ENCODE results near the gene MAG. TPM values are rescaled to one million over a fixed set of nuclear protein-coding genes. Genes with fewer than 3 reads are reported as not detected.

MAG gene
- total RNA-seq, 1 donor from 2014 or later: 0.09 TPM

DNA sequence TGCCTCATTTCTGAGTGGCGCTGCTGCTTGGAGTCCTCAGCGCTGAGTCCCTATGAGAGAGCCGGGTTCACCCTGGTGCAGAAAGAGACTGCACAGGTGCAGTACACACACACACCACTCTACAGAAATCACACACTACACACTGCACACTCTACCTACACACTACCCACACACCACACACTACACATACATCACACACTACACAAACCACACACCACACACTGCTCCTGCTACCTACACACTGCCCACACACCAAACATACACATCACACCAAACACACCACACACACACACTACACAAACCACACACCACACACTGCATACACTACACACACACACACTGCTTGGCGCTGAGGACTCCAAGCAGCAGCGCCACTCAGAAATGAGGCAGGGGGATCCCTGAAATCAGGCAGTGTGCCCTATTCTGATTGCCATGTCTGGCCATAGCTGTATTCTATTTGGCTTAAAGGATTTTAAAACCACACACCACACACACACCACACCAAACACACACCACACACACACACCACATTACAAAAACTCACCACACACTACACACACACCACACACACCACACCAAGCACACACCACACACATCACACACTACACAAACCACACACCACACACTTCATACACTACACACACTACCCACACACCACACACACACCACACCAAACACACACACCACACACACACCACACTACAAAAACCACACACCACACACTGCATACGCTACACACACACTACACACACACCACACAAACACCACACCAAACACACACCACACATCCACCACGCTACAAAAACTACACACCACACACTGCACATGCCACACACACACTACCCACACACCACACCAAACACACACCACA, 4.9 kb downstream of the MAG start:
- intact Hi-C loops (cut with micrococcal nuclease): no loop called here

DNA sequence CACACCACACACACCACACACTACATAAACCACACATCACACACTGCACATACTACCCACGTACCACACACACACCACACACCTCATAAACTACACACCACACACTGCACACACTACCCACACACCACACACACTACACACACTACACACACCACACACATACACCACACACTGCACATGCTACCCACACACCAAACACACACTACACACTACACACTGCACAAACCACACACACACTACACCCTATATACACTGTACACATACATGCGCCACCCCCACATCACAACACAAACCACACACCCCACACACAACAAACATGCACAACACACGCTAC, 5.5 kb downstream of the MAG start:
- intact Hi-C loops (cut with micrococcal nuclease): no loop called here

DNA sequence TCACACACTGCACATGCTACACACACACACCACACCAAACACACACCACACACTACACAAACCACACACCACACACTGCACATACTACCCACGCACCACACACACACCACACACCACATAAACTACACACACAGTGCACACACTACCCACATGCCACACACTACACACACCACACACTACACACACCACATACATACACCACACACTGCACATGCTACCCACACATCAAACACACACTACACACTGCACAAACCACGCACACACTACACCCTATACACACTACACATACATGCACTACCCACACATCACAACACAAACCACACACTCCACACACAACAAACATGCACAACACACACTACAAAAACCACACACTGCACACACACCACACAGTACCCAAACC, 6.0 kb downstream of the MAG start:
- intact Hi-C loops (cut with micrococcal nuclease): no loop called here

DNA sequence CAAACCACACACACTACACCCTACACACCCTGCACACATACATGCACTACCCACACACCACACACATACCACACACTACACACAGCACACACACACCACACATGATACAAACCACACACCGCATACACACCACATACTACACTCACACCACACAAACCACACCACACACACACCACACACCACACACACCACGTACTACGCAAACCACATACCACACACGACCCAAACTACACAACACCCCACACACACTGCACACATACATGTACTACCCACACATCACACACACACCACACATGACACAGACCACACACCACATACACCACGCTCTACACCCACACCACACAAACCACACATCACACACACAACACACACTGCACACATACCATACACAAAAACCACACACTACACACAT, 6.6 kb downstream of the MAG start:
- intact Hi-C loops (cut with micrococcal nuclease): no loop called here

DNA sequence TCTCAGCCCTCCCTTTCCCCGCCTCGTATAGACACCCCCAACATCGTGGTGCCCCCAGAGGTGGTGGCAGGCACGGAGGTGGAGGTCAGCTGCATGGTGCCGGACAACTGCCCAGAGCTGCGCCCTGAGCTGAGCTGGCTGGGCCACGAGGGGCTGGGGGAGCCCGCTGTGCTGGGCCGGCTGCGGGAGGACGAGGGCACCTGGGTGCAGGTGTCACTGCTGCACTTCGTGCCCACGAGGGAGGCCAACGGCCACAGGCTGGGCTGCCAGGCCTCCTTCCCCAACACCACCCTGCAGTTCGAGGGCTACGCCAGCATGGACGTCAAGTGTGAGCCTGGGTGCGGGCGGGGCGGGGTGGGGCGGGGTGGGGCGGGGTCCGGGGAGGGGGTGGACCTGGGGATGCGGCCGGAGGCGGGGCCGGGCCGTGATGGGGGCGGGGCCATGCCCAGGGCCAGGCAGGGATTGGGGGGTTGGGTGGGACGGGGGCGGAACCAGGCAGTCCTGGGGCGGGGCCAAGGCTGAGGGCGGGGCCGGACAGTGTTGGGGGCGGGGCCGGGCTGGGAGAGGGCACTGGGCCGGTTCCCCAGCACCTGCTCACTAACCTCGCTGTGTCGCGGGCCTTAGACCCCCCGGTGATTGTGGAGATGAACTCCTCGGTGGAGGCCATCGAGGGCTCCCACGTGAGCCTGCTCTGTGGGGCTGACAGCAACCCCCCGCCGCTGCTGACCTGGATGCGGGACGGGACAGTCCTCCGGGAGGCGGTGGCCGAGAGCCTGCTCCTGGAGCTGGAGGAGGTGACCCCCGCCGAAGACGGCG, 7.8 kb downstream of the MAG start:
- intact Hi-C loops (cut with micrococcal nuclease): no loop called here

DNA sequence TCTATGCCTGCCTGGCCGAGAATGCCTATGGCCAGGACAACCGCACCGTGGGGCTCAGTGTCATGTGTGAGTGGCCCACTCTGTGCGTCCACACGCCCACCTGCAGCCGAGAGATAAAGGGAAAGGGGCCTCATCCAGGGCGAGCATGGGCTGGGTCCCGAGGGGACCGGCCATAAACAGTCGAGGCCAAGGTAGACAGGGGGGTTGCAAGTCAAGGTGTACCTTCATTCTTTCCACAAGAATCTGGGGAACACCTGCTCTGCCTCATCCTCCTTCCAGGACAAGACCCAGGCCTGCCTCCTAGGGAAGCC, 8.3 kb downstream of the MAG start:
- intact Hi-C loops (cut with micrococcal nuclease): no loop called here

DNA sequence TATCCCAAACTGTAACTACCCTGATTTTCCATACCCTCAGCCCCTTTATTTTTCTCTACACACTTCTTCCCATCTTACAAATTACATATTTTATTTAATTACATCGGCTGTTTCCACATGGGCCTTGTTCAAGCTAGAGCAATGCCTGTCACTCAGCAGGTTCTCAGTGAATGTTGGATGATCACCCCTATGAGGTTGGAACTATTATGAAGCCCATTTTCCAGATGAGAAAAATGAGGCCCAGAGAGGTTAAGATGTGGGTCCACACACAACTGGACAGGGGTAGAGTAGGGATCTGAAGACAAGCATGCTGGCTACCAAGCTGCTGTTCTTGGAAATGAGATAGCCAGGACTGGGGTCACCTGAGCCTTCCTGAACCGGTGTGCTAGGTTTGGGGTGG, 10.0 kb downstream of the MAG start:
- intact Hi-C loops (cut with micrococcal nuclease): no loop called here

DNA sequence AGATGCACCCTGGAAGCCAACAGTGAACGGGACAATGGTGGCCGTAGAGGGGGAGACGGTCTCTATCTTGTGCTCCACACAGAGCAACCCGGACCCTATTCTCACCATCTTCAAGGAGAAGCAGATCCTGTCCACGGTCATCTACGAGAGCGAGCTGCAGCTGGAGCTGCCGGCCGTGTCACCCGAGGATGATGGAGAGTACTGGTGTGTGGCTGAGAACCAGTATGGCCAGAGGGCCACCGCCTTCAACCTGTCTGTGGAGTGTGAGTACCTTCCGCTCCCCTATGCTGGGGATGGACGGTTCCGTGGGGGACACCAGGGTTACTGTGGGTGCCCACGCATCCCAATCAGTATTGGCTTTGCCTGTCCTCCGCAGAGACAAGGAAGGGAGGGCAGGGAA, 10.5 kb downstream of the MAG start:
- intact Hi-C loops (cut with micrococcal nuclease): no loop called here

DNA sequence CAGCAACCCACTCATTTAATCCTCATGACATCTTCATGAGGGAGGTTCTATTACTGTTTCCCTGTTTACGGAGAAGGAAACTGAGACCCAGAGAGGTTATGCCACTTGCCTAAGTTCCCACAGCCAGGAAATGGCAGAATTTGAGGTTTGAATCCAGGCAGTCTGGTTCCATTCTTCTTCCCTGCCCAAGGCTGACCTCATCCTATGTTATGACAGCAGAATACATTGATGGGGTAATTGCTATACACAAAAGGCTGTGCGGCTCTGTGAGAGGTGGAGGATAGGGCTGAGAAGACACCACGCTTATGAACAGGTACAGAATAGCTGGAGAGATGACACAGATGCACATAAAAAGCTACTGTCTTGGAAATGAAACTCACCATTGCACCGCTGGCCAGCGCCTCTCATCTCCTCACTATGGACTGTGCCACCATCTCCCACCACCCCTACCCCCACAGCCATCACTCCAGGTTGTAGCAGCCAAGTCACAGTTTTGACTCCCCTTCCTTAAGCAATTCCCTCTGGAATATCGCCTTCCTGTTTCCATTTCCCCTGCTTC, 11.5 kb downstream of the MAG start:
- intact Hi-C loops (cut with micrococcal nuclease): no loop called here

DNA sequence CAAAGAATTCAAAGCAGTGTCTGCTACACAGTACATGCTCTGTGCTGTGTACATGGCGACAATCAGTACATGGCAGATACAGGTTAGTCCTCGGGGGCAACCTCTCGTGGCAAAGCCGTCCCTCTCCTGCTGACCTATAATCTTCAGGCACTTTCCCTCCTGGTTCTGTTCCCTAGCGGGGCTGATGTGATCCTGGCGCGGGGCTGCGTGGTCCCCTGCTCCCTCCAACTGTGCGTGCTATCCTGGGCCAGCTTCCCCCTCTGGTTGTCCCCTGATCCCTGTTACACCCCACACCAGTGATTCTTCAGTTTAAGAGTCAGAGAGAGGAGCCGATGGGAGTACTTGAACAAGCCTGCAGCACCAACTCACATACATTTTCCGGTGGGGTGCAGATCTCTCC, 12.1 kb downstream of the MAG start:
- intact Hi-C loops (cut with micrococcal nuclease): no loop called here

DNA sequence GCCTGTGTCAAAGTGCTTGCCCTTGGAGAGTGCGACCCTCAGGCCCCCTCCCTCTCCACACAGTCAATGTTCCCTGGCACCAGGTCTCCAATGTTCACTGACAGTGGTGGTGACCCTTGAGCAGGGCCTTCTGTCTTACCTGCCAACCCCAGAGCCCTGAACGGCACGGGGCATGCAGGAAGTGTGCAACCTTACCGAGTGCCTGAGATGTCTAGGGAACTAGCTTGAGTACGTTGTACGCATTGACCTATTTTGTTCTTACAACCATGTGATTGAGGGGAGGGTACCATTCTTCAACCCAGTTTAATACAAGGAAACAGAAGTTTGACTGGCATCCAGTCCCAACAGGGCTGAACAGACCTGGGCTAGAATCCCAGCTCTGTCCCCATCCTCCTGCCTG, 13.2 kb downstream of the MAG start:
- intact Hi-C loops (cut with micrococcal nuclease): no loop called here

DNA sequence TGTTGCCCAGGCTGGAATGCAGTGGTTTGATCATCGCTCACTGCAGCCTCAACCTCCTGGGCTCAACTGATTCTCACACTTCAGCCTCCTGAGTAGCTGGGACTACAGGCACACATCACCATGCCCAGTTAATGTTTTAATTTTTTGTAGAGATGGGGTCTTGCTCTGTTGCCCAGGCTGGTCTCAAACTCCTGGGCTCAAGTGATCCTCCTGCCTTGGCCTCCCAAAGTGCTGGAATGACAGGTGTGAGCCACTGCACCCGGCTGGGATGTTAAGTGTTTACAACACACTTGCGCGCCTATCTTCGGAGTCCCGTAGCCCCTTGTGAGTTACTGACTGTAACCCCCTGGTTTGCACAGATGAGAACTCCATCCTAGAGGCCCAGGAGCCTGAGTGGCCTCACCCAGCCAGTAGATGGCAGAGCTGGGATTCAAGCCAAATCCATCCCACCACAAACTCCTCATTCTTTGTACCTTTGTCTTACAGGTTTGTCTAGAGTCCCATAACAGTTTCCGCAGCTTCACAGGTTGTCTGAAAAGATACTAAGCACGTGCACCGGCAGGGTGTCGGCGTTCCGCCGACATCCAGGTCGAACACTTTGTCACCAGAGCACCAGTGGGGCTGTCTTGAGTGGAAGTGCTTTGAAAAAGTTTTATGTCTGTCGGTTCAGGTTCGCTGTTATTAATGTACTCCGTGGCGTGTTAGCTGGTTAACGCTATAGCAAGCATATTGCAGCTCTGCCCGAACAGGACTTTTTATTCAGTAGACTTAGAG, 14.7 kb downstream of the MAG start:
- intact Hi-C loops (cut with micrococcal nuclease): no loop called here

DNA sequence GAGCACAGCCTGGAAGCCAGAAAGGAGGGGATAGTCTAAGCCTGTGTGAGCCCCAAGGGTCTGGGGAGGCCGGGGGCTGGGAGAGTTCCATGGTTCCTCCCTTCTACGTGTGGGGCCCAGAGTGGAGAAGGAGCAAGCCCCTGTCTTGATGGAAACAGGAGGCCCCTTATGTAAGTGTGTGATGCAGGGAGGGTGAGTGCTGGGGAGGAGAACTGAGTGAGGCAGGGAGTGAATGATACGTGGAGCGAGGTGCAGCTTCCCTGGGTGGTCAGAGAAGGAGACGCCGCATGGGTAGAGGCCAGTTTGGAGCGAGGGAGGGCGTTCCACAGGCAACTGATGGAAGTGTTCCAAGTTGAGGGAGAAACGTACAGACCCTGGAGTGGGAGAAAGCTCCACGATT, 16.0 kb downstream of the MAG start:
- intact Hi-C loops (cut with micrococcal nuclease): no loop called here

DNA sequence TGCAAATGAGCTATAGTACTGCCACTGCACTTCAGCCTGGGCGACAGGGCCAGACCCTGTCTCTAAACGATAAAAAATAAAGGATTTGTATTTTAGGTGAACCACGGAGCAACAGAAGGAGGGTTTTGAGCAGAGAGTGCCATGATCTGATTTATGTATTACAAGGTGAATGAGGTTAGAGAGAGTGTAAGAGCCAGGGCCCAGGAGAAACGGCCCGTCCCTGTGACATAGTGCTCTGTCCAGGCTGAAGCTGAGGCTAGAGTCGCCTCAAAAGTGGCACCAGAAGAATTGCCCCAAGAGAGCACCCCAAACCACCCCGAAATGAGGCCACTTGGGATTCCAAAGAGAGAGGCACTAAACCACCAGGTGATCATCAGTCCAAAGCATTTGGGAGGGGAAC, 16.9 kb downstream of the MAG start:
- intact Hi-C loops (cut with micrococcal nuclease): no loop called here

DNA sequence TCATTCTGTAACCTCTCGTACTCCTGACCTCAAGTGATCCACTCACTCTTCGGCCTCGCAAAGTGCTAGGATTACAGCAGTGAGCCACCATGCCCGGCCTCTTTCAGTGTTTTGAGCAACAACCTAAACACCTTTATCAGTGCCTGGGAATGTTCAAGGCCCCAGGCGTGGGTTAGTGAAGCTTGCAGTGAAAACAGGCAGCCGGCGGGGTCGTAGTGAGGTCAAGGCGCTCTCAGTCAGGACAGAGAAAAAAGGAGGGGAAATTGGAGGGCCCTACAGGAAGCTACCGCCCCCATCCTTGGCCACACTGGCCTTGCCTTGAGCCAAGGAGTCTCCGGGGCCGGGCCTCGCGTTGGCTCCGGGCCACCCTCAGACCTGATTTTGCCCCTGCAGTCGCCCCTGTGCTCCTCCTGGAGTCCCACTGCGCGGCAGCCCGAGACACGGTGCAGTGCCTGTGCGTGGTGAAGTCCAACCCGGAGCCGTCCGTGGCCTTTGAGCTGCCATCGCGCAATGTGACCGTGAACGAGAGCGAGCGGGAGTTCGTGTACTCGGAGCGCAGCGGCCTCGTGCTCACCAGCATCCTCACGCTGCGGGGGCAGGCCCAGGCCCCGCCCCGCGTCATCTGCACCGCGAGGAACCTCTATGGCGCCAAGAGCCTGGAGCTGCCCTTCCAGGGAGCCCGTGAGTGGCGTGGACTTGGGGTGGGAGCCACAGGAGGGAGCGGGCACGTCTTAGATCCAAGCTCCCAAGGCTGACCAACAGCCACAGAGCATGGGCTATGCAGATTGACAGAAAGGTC, 17.7 kb downstream of the MAG start:
- intact Hi-C loops (cut with micrococcal nuclease): no loop called here

DNA sequence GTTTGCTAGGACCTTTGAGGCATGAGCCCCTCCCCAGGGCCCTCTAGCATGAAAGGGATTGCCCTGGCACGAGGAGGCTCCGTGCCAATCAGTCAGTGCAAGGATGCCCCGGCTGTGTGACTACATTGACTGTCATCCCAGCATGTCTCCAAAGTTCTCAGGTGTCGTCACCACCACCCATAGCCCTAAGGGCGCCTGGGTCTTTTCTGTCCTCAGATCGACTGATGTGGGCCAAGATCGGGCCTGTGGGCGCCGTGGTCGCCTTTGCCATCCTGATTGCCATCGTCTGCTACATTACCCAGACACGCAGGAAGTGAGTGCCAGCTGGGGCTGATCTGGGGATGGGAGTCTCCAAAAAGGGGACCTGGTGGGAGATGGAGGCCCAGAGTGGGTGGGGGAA, 18.4 kb downstream of the MAG start:
- intact Hi-C loops (cut with micrococcal nuclease): no loop called here

DNA sequence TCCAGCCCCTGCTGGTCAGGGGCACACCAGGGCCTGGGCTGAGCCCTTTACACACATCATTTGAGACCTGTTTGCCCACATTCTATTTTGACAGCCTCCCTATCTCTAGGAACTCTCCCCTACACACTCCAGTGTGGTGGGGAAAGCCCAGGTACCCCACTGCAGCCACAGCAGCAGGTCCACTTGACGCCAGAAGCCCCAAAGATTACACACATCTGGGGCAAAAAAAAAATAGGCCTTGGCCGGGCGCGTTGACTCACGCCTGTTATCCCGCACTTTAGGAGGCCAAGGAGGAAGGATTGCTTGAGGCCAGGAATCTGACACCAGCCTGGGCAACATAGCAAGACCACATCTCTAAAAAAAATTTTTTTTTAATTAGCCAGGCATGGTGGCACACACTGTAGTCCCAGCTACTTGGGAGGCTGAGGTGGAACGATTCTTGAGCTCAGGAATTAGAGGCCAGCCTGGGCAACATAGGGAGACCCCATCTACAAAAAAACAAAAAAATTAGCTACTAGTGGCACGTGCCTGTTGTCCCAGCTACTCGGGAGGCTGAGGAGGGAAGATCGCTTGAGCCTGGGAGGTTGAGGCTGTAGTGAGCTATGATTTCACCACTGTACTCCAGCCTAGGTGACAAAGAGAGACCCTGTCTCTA, 19.0 kb downstream of the MAG start:
- intact Hi-C loops (cut with micrococcal nuclease): no loop called here

DNA sequence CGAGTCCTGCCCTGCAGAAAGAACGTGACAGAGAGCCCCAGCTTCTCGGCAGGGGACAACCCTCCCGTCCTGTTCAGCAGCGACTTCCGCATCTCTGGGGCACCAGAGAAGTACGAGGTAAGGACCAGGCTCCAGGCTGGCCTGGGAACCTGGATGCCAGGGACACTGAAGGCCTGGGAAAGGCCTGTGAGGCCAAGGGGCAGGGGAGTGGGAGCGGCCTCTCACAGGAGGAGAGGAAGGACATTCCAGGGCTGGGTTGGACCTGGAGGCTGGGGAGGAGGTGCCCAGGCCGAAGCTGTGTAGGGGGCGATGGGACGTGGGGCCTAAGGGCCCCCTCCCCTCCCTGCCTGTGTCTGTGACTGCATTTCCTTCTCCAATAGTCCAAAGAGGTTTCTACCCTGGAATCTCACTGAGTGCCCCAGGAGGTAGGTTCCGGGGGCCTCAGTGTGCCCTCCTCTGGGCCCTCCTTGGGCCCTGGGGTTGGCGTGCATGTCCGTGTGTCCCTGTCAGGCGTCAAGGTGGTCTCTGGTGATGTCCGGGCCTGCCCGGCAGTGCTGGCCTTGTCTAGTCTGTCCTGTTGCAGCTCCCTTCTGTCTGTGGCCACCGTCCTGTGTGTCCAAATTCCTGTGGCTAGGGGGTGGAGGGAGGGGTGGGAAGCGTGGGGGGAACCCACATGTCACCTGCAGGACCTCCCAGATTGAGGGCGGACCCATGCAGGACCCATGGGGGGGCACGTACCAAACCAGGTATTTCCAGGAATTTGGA, 20.1 kb downstream of the MAG start:
- intact Hi-C loops (cut with micrococcal nuclease): no loop called here

DNA sequence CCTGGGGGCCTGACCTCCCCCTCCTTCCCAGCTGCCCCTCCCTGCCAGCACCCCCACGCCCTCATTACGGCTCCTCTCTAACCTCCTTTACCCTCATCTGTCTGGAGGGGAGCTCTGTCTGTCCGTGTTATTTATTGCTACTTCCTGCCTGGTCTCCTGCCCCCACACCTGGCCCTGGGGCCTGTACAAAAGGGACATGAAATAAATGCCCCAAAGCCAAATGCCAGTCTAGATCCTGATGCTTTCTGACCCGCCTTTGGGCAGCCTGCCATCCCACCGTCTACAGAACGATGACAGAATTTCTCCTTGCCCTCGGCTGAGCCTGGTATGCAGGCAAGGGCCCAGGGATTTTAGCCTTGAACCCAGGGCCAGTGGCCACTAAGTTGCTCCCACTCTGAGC, 21.6 kb downstream of the MAG start:
- intact Hi-C loops (cut with micrococcal nuclease): no loop called here

DNA sequence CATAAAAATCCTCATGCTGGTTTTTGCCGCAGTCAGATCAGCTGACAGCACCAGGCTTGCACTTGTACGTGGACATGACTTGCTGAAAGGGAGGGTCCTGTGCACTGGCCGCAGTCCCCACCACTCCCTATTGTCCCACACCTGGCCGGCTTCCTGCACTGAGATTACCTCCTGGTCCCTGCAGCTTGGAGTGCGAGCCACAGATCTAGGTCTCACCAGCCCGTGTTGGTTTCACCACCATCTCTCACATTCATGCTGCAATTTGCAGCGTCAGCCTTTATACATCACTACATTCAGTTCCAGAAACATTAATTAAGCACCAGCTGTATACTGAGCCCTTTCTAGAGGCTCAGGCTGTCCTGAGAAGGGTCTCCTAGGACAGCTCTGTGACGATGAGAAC, 22.1 kb downstream of the MAG start:
- intact Hi-C loops (cut with micrococcal nuclease): no loop called here

Measured in T-helper 2 cell treated with Interferon-gamma antibody and Interleukin-4, amounts not matched to agents 100 ng/mL and 5 ng/mL, for 36 hours (primary cell).